ENCODE data around the gene CCDC197. TPM values are rescaled to one million over a fixed set of nuclear protein-coding genes. Genes with fewer than 3 reads are reported as not detected.

The CCDC197 gene
- total RNA-seq, 2 experiments from 2014 or later: not detected

DNA sequence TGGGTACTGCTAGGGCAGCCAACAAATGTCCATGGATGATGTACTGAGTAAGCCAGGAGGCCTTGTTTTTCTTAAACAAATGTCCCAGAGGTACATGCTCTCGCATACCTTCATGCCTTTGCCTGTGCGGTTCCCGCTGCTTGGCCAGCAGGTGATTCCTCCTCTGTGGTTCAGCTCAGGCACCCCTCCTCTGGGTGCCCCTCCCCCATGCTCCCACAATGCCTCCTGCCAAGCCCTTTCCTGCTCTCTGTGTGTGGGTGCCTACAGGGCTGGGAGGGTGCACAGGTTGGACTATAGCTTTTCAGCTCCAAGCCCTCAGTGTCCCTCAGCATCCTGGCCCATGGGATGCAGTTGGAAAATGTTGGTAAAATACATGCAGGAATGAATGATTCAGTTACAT, 44.3 kb upstream of the CCDC197 start:
- Mint-ChIP-seq H3K27ac (no peak overlapping the region), H3K36me3 (ENCODE audit: low read depth) (peaks cover 4% of the 10 kb centered on the region)
- CTCF ChIA-PET: interaction anchor here (0.7 to 4.0 kb wide), 7 partner anchors 13 to 84 kb away, joined by 3 to 43 read pairs (median 7); partner anchors contain the start of gene CCDC197

DNA sequence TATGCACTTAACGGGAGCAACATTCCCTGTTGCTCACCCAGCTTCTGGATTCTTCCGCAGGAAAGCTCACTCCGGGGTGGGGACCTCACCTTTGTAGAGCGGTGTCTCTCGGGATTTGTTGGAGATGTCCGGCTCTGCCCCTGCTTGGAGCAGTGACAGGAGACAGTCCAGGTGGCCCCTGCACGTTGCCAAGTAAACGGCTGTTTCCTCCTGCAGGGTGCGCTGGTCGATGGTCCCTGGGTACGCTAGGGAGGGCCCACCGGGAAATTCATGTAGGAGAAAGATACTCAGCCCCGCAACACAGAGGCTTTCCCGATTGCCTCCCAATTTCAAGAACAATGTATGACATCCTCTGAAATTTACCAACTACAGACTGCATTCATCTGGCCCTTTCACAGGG, 43.8 kb upstream of the CCDC197 start:
- ChIA-PET POLR2A (interaction anchor here (1.0 to 1.7 kb wide), 4 partner anchors 10 to 22 kb away, joined by 3 to 4 read pairs (median 3); no protein-coding TSS in a partner anchor), CTCF (interaction anchor here (0.7 to 4.0 kb wide), 5 partner anchors 13 to 83 kb away, joined by 3 to 43 read pairs (median 9); no protein-coding TSS in a partner anchor)
- DNase-seq: no peak
- intact Hi-C loops (cut with micrococcal nuclease): loop anchor here (10.0 kb wide), 1 partner anchor 182 kb away; no protein-coding TSS in a partner anchor
- H3K9me3 Mint-ChIP-seq: no peaks in the 10 kb centered on the region
- H3K36me3 Mint-ChIP-seq (ENCODE audit: low read depth): peaks cover 4% of the 10 kb centered on the region
- H3K27ac Mint-ChIP-seq: no peak overlapping the region
- H3K4me3 Mint-ChIP-seq: peak overlapping the region; percentile 83
- no peaks in the 10 kb centered on the region for H3K27me3 Mint-ChIP-seq
- peak; percentile 14 for TF ChIP-seq CTCF (IDR thresholded peaks at IDR 0.05)
- ATAC-seq: no peak
- H3K4me1 Mint-ChIP-seq (ENCODE audit: low read depth): peaks cover 70% of the 10 kb centered on the region

More for the DNA sequence above, 44.3 kb upstream of the CCDC197 start:
- peak overlapping the region; percentile 83 for H3K4me3 Mint-ChIP-seq
- POLR2A ChIA-PET: interaction anchor here (1.0 to 1.7 kb wide), 4 partner anchors 10 to 22 kb away, joined by 3 to 4 read pairs (median 3); no protein-coding TSS in a partner anchor
- H3K9me3 Mint-ChIP-seq: no peaks in the 10 kb centered on the region
- no peak for ATAC-seq
- no peaks in the 10 kb centered on the region for H3K27me3 Mint-ChIP-seq
- no peak for TF ChIP-seq CTCF (IDR thresholded peaks at IDR 0.05)
- intact Hi-C loops (cut with micrococcal nuclease): loop anchor here (10.0 kb wide), 1 partner anchor 182 kb away; no protein-coding TSS in a partner anchor
- H3K4me1 Mint-ChIP-seq (ENCODE audit: low read depth): peaks cover 65% of the 10 kb centered on the region
- DNase-seq: no peak

DNA sequence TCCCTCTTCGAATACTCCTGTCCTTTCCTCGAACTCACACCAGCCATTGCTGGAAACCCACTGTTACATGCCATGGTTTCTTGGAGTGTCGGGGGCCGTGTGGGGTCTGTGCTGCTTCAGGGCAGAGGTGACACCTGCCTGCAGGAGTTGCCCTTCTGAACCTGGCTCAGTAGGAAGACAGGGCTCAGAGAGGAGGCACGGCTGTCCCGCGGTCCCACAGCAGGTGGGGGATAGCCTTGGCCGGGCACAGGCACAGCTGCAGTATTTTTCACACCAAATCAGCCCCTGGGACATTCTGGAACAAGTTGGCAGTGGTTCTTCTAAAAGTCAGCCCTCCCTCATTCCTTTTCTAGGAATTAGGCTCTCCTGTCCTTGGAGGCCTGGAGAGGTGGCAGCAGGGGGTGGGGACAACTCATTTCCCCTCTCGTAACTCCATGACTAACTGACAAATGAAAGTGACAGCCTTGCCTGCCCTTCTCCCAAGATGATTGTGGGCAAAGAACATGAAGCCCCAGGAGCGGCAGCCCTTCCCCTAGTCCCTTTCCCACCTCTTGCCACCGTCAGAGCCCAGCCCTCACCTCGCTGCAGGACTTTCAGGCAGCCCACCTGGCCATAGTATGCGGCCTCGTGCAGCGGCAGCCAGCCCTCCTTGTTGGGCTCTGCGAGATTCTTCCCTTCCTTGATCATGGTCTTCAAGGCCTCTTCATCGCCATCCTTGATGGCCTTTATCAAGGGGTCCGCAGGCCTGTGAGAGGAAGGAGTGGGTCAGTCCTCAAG, 43.2 kb upstream of the CCDC197 start:
- peak overlapping the region; percentile 99 for H3K27ac Mint-ChIP-seq
- no peaks in the 10 kb centered on the region for H3K9me3 Mint-ChIP-seq
- H3K4me1 Mint-ChIP-seq (ENCODE audit: low read depth): peaks cover 76% of the 10 kb centered on the region
- no peak for ATAC-seq
- H3K36me3 Mint-ChIP-seq (ENCODE audit: low read depth): peaks cover 6% of the 10 kb centered on the region
- no peak for DNase-seq
- POLR2A ChIA-PET: interaction anchor here (1.7 kb wide), 1 partner anchor 14 kb away, joined by 4 read pairs; no protein-coding TSS in a partner anchor
- TF ChIP-seq CTCF (IDR thresholded peaks at IDR 0.05): no peak
- CTCF ChIA-PET: interaction anchor here (0.7 to 7.7 kb wide), 8 partner anchors 12 to 83 kb away, joined by 3 to 69 read pairs (median 12); no protein-coding TSS in a partner anchor
- H3K4me3 Mint-ChIP-seq: peak overlapping the region; percentile 83
- no peaks in the 10 kb centered on the region for H3K27me3 Mint-ChIP-seq
- intact Hi-C loops (cut with micrococcal nuclease): loop anchor here (10.0 kb wide), 1 partner anchor 181 kb away; no protein-coding TSS in a partner anchor

DNA sequence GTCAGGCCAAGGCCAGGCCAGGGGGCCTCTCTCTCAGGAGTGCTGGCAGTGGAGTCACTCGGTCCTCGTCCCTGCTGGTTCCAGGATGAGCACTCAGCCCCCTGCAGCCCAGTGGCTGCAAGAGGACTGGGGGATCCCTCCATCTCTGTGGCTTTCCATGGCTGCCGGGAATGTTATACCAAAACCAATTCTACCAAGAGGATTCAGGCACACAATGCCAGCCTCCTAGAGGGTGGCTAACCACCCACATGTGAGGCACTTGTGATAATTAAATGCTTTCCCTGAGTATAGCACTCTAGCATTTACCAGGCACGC, 42.6 kb upstream of the CCDC197 start:
- no peak for TF ChIP-seq CTCF (IDR thresholded peaks at IDR 0.05)
- ChIA-PET CTCF (interaction anchor here (1.0 to 12.0 kb wide), 5 partner anchors 12 to 46 kb away, joined by 3 to 170 read pairs (median 16); no protein-coding TSS in a partner anchor), POLR2A (interaction anchor here (1.5 to 3.2 kb wide), 2 partner anchors 24 to 38 kb away, joined by 3 to 19 read pairs; no protein-coding TSS in a partner anchor)
- no peak for DNase-seq
- Mint-ChIP-seq H3K4me3 (peak overlapping the region; percentile 83), H3K9me3 (no peaks in the 10 kb centered on the region), H3K4me1 (ENCODE audit: low read depth) (peaks cover 80% of the 10 kb centered on the region), H3K36me3 (ENCODE audit: low read depth) (peaks cover 9% of the 10 kb centered on the region), H3K27me3 (no peaks in the 10 kb centered on the region), H3K27ac (peak overlapping the region; percentile 99)
- ATAC-seq: no peak
- intact Hi-C loops (cut with micrococcal nuclease): loop anchor here (10.0 kb wide), 1 partner anchor 180 kb away; no protein-coding TSS in a partner anchor
